Heart right ventricle (tissue), 16 donors: Measurements from ENCODE around the gene MSMB. TPM values are rescaled to one million over a fixed set of nuclear protein-coding genes. Genes with fewer than 3 reads are reported as not detected.
"Not testable (repeated sequence)": the region's sequence is repeated elsewhere in the genome, so short reads cannot be mapped to it uniquely, and the experiment has no call there.

Source experiments
- ATAC-seq, 8 donors: fragments of 200-7000 bp; cut with Tn5 transposase; one replicate each; pipeline ENCODE4 v1.9.1; 2020; ENCODE audit warnings: mild to moderate bottlenecking in 8 of 8, moderate library complexity in 8 of 8, moderate number of reproducible peaks in 1 of 8
- DNase-seq, 2 donors: peaks; one replicate each; pipeline ENCODE4 v3.0.0-alpha.2; 2020
- H3K27ac ChIP-seq, 10 donors: fragments of 200-600 bp; sonication (generic) in 2 of 10; one replicate each; pipeline versions ENCODE4 v1.5.0 to v1.8.0; 2020 to 2022; ENCODE audit warnings: mild to moderate bottlenecking in 3 of 10
- H3K27me3 ChIP-seq, 7 donors: fragments of 200-600 bp; one replicate each; pipeline ENCODE4 v1.8.0; 2021 to 2022; ENCODE audit warnings: mild to moderate bottlenecking in 2 of 7
- H3K36me3 ChIP-seq, 9 donors: fragments of 200-600 bp; sonication (generic) in 1 of 9; one replicate each; pipeline versions ENCODE4 v1.5.0 to v1.8.0; 2020 to 2022; ENCODE audit warnings: mild to moderate bottlenecking in 2 of 9
- H3K4me1 ChIP-seq, 9 donors: fragments of 200-600 bp; sonication (generic) in 1 of 9; one replicate each; pipeline versions ENCODE4 v1.5.0 to v1.8.0; 2020 to 2022; ENCODE audit warnings: mild to moderate bottlenecking in 4 of 9
- H3K4me3 ChIP-seq, 10 donors: fragments of 200-600 bp; sonication (generic) in 2 of 10; one replicate each; pipeline versions ENCODE4 v1.5.0 to v1.8.0; 2020 to 2022; ENCODE audit warnings: mild to moderate bottlenecking in 7 of 10, moderate library complexity in 2 of 10
- H3K9me3 ChIP-seq, 11 donors: fragments of 200-600 bp in 10 of 11; sonication (generic) in 2 of 11; one replicate each; pipeline versions ENCODE4 v1.5.0 to v1.8.0; 2013 to 2022; ENCODE audit warnings: mild to moderate bottlenecking in 2 of 11, control low read depth in 1 of 11, moderate library complexity in 1 of 11
- WGBS, 2 donors: extraction: QIAGEN DNeasy Blood & Tissue Kit; methylation state at CpG; one replicate each; pipeline ENCODE4 v1.1.7; 2013; ENCODE audit warnings: inconsistent platforms in 1 of 2; 5-methylcytosine and 5-hydroxymethylcytosine counted together
- intact Hi-C, 10 donors: fragments of 100-400 bp; cut with DNase I; formaldehyde crosslinking; loops; one replicate each; pipeline versions ENCODE4 v1.11.1 to v1.14.2; 2022
- polyA plus RNA-seq, 2 donors: library from polyadenylated mRNA; stranded (reverse); fragments of 200-250 nt; gene quantifications; one replicate each; pipeline ENCODE4 v1.2.3, GENCODE V29; 2013
- total RNA-seq, 10 donors: library from RNA; stranded (reverse); fragmentation: NEBNext Ultra II Directional in 3 of 10; extraction: Animal tissue kit (Norgen Biotek cat#: 25700) in 3 of 10; gene quantifications; one replicate each; pipeline versions ENCODE4 v1.2.1 to v1.2.4, GENCODE V29; 2021 to 2023
- TF ChIP-seq, protein P1 (sequence below), 9 donors: fragments of 200-600 bp; sonication (generic) in 2 of 9; IDR thresholded peaks; one replicate each; pipeline versions ENCODE4 v1.5.0 to v1.8.0; 2021 to 2022; ENCODE audit warnings: antibody characterized with exemption in 9 of 9, mild to moderate bottlenecking in 5 of 9, moderate library complexity in 1 of 9
- donor health status: Arrhythmogenic right ventricular cardiomyopathy.
- donor health status: ischemic (EF 13 %, LVEDD 7.1; RV severe dilation, severe dysfunction).
- donor health status: healthy with polysubstance abuse.
- donor health status: DM: no; HTN: yes; CAD: no.
- donor health status: DM: no; HTN: no; CAD: no.
- donor health status: ischemic (EF 25% LVEDD 6.9; RV normal size, moderate dysfunction).
- donor health status: ischemic (EF 25% LVEDD 5.7; RV mildly dilated, moderate dysfunction).
- donor health status: healthy.
- donor health status: DM: yes; HTN: yes; CAD: no.
- donor health status: Ischemic cardiomyopathy.
- donor health status: ischemic (EF 35%, LVEDD 5.7; RV mildly dilated, moderate dysfunction).
- donor health status: nonischemic (EF 11% LVEDD 7.7; RV severe dilation, severe dysfunction).
- donor health status: DM: yes; HTN: yes; CAD: no.
- donor health status: PGD.
- donor health status: ischemic (EF 29% LVEDD 5.4; RV normal size, mild dysfunction).
- donor health status: nonischemic (EF 23%, LVEDD 6.1; RV moderate dilation, normal function).

The MSMB gene
- total and polyA plus RNA-seq, 12 donors, result not detected

- Histone ChIP-seq H3K36me3 (no peaks in the 10 kb centered on the region), H3K27me3 (no peaks in the 10 kb centered on the region), H3K4me3 (no peak overlapping the region), H3K9me3 (no peaks in the 10 kb centered on the region), H3K27ac (peak overlapping the region in 1 of 10 donors; percentile 26), H3K4me1 (peaks cover 0 to 22% (median 0%) of the 10 kb centered on the region in 9 donors)
- ATAC-seq (peak in 1 of 8 donors; percentile 28), DNase-seq (no peak)
- 39 to 51% methylated on average over 5 of the region's 5 CpGs for WGBS, 2 donors
- intact Hi-C loops, result no loop called here
- TF ChIP-seq, protein P1, sequence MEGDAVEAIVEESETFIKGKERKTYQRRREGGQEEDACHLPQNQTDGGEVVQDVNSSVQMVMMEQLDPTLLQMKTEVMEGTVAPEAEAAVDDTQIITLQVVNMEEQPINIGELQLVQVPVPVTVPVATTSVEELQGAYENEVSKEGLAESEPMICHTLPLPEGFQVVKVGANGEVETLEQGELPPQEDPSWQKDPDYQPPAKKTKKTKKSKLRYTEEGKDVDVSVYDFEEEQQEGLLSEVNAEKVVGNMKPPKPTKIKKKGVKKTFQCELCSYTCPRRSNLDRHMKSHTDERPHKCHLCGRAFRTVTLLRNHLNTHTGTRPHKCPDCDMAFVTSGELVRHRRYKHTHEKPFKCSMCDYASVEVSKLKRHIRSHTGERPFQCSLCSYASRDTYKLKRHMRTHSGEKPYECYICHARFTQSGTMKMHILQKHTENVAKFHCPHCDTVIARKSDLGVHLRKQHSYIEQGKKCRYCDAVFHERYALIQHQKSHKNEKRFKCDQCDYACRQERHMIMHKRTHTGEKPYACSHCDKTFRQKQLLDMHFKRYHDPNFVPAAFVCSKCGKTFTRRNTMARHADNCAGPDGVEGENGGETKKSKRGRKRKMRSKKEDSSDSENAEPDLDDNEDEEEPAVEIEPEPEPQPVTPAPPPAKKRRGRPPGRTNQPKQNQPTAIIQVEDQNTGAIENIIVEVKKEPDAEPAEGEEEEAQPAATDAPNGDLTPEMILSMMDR (IDR thresholded peaks at IDR 0.05), result no peak
Measured at GRCh38 chr10:46092524-46093081, 46.5 kb upstream of the MSMB start.

GRCh38 chr10:46091828-46092523 is 45.9 kb upstream of the MSMB start:
- Histone ChIP-seq H3K4me3 (no peak overlapping the region), H3K36me3 (no peaks in the 10 kb centered on the region), H3K9me3 (no peaks in the 10 kb centered on the region), H3K4me1 (peaks cover 0 to 20% (median 0%) of the 10 kb centered on the region in 9 donors), H3K27ac (peak overlapping the region in 1 of 10 donors; percentile 26), H3K27me3 (no peaks in the 10 kb centered on the region)
- intact Hi-C loops, result no loop called here
- ATAC-seq, result peak in 1 of 8 donors; percentile 14
- WGBS, 2 donors, result 64 to 65% methylated on average over 12 of the region's 12 CpGs
- TF ChIP-seq, protein P1 (IDR thresholded peaks at IDR 0.05), result no peak
- DNase-seq, result no peak

- TF ChIP-seq, protein P1 (IDR thresholded peaks at IDR 0.05), result no peak
- peak in 3 of 8 donors; percentile 34 to 49 (median 36) for ATAC-seq
- no peak for DNase-seq
- no peaks in the 10 kb centered on the region for H3K9me3 ChIP-seq
- intact Hi-C loops, result no loop called here
- no peaks in the 10 kb centered on the region for H3K36me3 ChIP-seq
- no peak overlapping the region for H3K27ac ChIP-seq
- H3K4me3 ChIP-seq, result no peak overlapping the region
- H3K4me1 ChIP-seq, result peaks cover 0 to 13% (median 0%) of the 10 kb centered on the region in 9 donors
- 78 to 81% methylated on average over 9 of the region's 9 CpGs for WGBS, 2 donors
- H3K27me3 ChIP-seq, result no peaks in the 10 kb centered on the region
Measured at GRCh38 chr10:46091080-46091827, 45.2 kb upstream of the MSMB start.

DNA sequence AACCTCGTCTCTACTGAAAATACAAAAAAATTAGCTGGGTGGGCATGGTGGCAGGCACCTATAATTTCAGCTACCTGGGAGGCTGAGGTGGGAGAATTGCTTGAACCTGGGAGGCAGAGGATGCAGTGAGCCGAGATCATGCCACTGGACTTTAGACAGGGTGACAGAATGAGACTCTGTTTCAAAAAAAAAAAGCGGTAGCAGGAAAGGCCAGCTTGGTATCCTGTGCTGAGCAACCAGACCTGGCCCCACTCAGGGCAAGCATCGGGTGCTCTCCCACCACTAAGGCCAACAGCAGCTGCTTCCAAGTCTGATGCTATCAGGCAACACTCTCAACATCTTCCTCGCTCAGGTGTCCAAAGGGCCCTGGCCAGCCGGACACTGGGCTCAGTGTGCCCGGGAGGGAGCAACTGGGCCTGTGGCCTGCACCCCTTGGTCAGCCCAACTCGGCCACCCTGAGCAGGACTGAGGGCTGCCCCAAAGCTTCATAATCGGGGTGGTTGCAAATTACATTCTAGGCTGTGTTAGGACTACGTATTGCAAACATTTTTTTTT is 44.3 kb upstream of the MSMB start:
- no peak overlapping the region for H3K4me3 ChIP-seq

GRCh38 chr10:46087381-46087780 is 41.3 kb upstream of the MSMB start:
- H3K27ac ChIP-seq, H3K9me3 ChIP-seq, DNase-seq, H3K4me3 ChIP-seq, H3K4me1 ChIP-seq, H3K27me3 ChIP-seq, H3K36me3 ChIP-seq, ATAC-seq, intact Hi-C loops: not testable (repeated sequence)
- WGBS, 2 donors, result 89 to 91% methylated on average over 11 of the region's 11 CpGs

More for the DNA sequence above, 44.3 kb upstream of the MSMB start:
- ATAC-seq (no peak), DNase-seq (no peak)
- H3K27ac ChIP-seq, result no peak overlapping the region
- TF ChIP-seq, protein P1 (IDR thresholded peaks at IDR 0.05), result no peak
- peaks cover 0 to 11% (median 0%) of the 10 kb centered on the region in 9 donors for H3K4me1 ChIP-seq
- H3K27me3 ChIP-seq, result no peaks in the 10 kb centered on the region
- H3K9me3 ChIP-seq, result no peaks in the 10 kb centered on the region
- intact Hi-C loops, result no loop called here
- H3K36me3 ChIP-seq, result no peaks in the 10 kb centered on the region
- 87 to 91% methylated on average over 10 of the region's 10 CpGs for WGBS, 2 donors
